Measurements from ENCODE around the gene RALBP1.

GRCh38 chr18:9549405-9549804, 74.1 kb downstream of the RALBP1 start:
- TF ChIP-seq CTCF (optimal IDR thresholded peaks at IDR 0.05 in 1 of 3, IDR thresholded peaks at IDR 0.05 in 1 of 3, conservative IDR thresholded peaks at IDR 0.05 in 1 of 3; ENCODE audit: extremely low read depth in 1 of 3, insufficient read depth in 2 of 3, low read length in 3 of 3) = peak in 2 of 3 experiments; percentile 24 to 42
- no peak for TF ChIP-seq EZH2 (IDR thresholded peaks at IDR 0.05; ENCODE audit: low read length)
